ENCODE measurements around the gene UCKL1. TPM values are rescaled to one million over a fixed set of nuclear protein-coding genes. Genes with fewer than 3 reads are reported as not detected.

UCKL1 gene
- total RNA-seq, 2 experiments from 2014 or later = 25.6 to 42.6 TPM

GRCh38 chr20:63974402-63975200 lies 18.4 kb upstream of the UCKL1 start:
- TF ChIP-seq EZH2phosphoT487 (IDR thresholded peaks at IDR 0.05; ENCODE audit: borderline replicate concordance, low read depth, low read length) = no peak
- TF ChIP-seq, protein P1, sequence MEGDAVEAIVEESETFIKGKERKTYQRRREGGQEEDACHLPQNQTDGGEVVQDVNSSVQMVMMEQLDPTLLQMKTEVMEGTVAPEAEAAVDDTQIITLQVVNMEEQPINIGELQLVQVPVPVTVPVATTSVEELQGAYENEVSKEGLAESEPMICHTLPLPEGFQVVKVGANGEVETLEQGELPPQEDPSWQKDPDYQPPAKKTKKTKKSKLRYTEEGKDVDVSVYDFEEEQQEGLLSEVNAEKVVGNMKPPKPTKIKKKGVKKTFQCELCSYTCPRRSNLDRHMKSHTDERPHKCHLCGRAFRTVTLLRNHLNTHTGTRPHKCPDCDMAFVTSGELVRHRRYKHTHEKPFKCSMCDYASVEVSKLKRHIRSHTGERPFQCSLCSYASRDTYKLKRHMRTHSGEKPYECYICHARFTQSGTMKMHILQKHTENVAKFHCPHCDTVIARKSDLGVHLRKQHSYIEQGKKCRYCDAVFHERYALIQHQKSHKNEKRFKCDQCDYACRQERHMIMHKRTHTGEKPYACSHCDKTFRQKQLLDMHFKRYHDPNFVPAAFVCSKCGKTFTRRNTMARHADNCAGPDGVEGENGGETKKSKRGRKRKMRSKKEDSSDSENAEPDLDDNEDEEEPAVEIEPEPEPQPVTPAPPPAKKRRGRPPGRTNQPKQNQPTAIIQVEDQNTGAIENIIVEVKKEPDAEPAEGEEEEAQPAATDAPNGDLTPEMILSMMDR (conservative IDR thresholded peaks at IDR 0.05; ENCODE audit: low read length) = no peak
- H3K4me2 ChIP-seq (ENCODE audit: low read length) = no peak overlapping the region
- CTCF ChIA-PET (ENCODE audit: unreplicated experiment) = no interaction called here
- H4K20me1 ChIP-seq (ENCODE audit: insufficient read depth, low read length) = no peaks in the 10 kb centered on the region
- H3K9me2 ChIP-seq (ENCODE audit: insufficient read depth, low read length) = no peaks in the 10 kb centered on the region
- peaks cover 30% of the 10 kb centered on the region for H3K4me1 ChIP-seq (ENCODE audit: insufficient read depth, low read length, poor library complexity, severe bottlenecking)
- H3K4me3 ChIP-seq (ENCODE audit: low read depth, low read length, poor library complexity, severe bottlenecking) = no peak overlapping the region
- no peak for DNase-seq (ENCODE audit: low spot score)
- peaks cover 5% of the 10 kb centered on the region; the same call in 1 of the 2 replicates for H3K36me3 ChIP-seq (ENCODE audit: insufficient read depth, low read length)
- BruUV-seq (replicated peaks) = TSS peak; percentile 60
- H3K79me2 ChIP-seq (ENCODE audit: insufficient read depth, low read depth, low read length) = no peaks in the 10 kb centered on the region
- H3K9me3 ChIP-seq (ENCODE audit: low read length) = no peaks in the 10 kb centered on the region
- no peak overlapping the region for H3K27ac ChIP-seq (ENCODE audit: low read depth, low read length, poor library complexity, severe bottlenecking)
- no peak overlapping the region for H2AFZ ChIP-seq (ENCODE audit: low read length)
- POLR2A ChIA-PET = no interaction called here
- intact Hi-C loops (cut with micrococcal nuclease; ENCODE audit: unreplicated experiment) = loop anchor here (2.0 to 10.0 kb wide), 3 partner anchors 107 to 350 kb away; partner anchors contain the start of genes GMEB2 and TPD52L2

- H3K4me1 ChIP-seq (ENCODE audit: insufficient read depth, low read length, poor library complexity, severe bottlenecking) = peaks cover 32% of the 10 kb centered on the region
- no TSS peak for BruUV-seq (replicated peaks)
- no peak for TF ChIP-seq EZH2phosphoT487 (IDR thresholded peaks at IDR 0.05; ENCODE audit: borderline replicate concordance, low read depth, low read length)
- TF ChIP-seq, protein P1 (conservative IDR thresholded peaks at IDR 0.05; ENCODE audit: low read length) = peak; percentile 97
- peak; percentile 81 for DNase-seq (ENCODE audit: low spot score)
- H3K4me3 ChIP-seq (ENCODE audit: low read depth, low read length, poor library complexity, severe bottlenecking) = no peak overlapping the region
- no peak overlapping the region for H3K27ac ChIP-seq (ENCODE audit: low read depth, low read length, poor library complexity, severe bottlenecking)
- CTCF ChIA-PET (ENCODE audit: unreplicated experiment) = interaction anchor here (0.7 kb wide), 1 partner anchor 229 kb away, joined by 6 read pairs; no protein-coding TSS in a partner anchor
- H3K4me2 ChIP-seq (ENCODE audit: low read length) = no peak overlapping the region; the same call in 1 of the 2 replicates
- H3K9me2 ChIP-seq (ENCODE audit: insufficient read depth, low read length) = no peaks in the 10 kb centered on the region
- POLR2A ChIA-PET = no interaction called here
- intact Hi-C loops (cut with micrococcal nuclease; ENCODE audit: unreplicated experiment) = loop anchor here (2.0 to 10.0 kb wide), 4 partner anchors 107 to 435 kb away; partner anchors contain the start of genes GMEB2 and TPD52L2
- H3K79me2 ChIP-seq (ENCODE audit: insufficient read depth, low read depth, low read length) = no peaks in the 10 kb centered on the region
- no peaks in the 10 kb centered on the region for H4K20me1 ChIP-seq (ENCODE audit: insufficient read depth, low read length)
- no peak overlapping the region for H2AFZ ChIP-seq (ENCODE audit: low read length)
- no peaks in the 10 kb centered on the region for H3K9me3 ChIP-seq (ENCODE audit: low read length)
- peaks cover 5% of the 10 kb centered on the region; the same call in 1 of the 2 replicates for H3K36me3 ChIP-seq (ENCODE audit: insufficient read depth, low read length)
Observed at GRCh38 chr20:63973636-63974401, 17.6 kb upstream of the UCKL1 start.

Data from OCI-LY7 (cell line).